ENCODE results near the gene TMEM115. TPM values are rescaled to one million over a fixed set of nuclear protein-coding genes. Genes with fewer than 3 reads are reported as not detected.
A peak's percentile ranks its signal among the peaks of the same experiment; 100 is the strongest.

The TMEM115 gene
- total and polyA plus RNA-seq, 2 of the 4 experiments (the other 2 are of a cell fraction): 35.3 to 47.3 TPM

DNA sequence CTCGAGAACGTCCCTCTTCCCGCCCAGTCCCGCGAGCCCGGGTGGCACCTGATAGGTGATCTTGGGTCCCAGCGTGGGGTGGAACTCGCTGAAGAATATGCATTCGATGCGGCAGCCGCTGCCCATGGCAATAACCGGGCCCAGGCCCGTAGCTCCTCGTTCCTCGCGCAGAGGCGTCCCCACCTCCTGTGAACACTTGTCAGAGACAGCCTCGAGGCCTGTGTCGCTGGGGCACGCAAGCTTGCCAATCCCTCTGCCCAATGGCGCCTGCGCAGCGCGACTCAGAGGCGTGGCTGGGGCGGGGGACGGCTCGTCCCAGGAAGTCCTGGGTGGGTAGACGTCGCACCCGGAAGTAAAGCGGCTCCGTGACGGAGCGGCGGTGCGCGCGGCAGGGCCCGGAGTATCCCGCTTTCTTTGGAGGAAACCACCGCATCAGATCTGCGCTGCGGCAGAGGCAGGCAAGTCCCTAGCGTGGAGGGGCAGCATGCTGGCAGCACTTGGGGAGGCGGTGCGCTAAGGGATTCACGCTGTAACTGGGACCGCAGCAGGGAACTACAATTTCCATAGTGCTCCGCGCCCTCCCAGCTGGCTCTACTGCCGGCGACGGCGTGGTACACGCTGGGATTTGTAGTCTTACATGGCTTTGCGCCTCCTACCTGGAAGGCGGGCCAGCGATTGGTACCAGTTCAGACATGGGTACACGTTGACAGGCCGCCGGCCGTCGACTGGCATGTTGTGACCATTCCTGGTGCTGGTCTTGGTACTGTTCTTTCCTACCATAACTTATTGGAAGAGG is 8.6 kb downstream of the TMEM115 start, which contains the start of the genes CYB561D2 and NPRL2:
TSS of gene CYB561D2 (plus strand) at position 336 of the 796 bp plus-strand sequence. CDS start 572 bp downstream, outside the sequence.
TSS of gene NPRL2 (minus strand) at position 249 of the 796 bp plus-strand sequence. CDS start at position 126, 123 bp downstream.
- peak within 1 kb of the TSS; percentile 93 for H2AFZ ChIP-seq (replicated peaks; ENCODE audit: low read length, poor library complexity)
- H3K9me1 ChIP-seq (ENCODE audit: insufficient read depth, low read length): peaks cover 4% of the 10 kb centered on the region; the same call in 1 of the 2 replicates
- H3K56ac ChIP-seq (ENCODE audit: extremely low read depth, insufficient read depth, low read length): peak within 1 kb of the TSS; percentile 83
- peak within 1 kb of the TSS; percentile 97 for H3K4ac ChIP-seq (ENCODE audit: low read depth, low read length)
- peaks cover 11% of the 10 kb centered on the region for H3K4me1 ChIP-seq (ENCODE audit: control insufficient read depth, insufficient read depth, low read length)
- peaks cover 23 to 48% of the 10 kb centered on the region in 2 experiments for H3K79me1 ChIP-seq (ENCODE audit: low read depth in 1 of 2, low read length in 2 of 2)
- peak within 1 kb of the TSS; percentile 73 for H3K4me3 ChIP-seq (ENCODE audit: insufficient read depth, low read depth, low read length)
- no peaks in the 10 kb centered on the region for H3K27me3 ChIP-seq (ENCODE audit: control insufficient read depth, insufficient read depth, low read length)
- intact Hi-C loops (cut with micrococcal nuclease) (no loop called here), in situ Hi-C loops (cut with MboI; ENCODE audit: low sequenced_read_pairs) (no loop called here), dilution Hi-C loops (cut with HindIII; ENCODE audit: low sequenced_read_pairs, unreplicated experiment) (no loop called here)
- H3K9ac ChIP-seq (ENCODE audit: low read depth, low read length): peak within 1 kb of the TSS; percentile 94
- ChIA-PET POLR2A (ENCODE audit: unreplicated experiment) (interaction anchor here (0.8 kb wide), 1 partner anchor 10 kb away, joined by 4 read pairs; the partner anchor contains the start of gene RASSF1), CTCF (interaction anchor here (1.2 kb wide), 1 partner anchor 191 kb away, joined by 5 read pairs; no protein-coding TSS in a partner anchor)
- peak within 1 kb of the TSS; percentile 90 for H2AK9ac ChIP-seq (replicated peaks; ENCODE audit: low read depth, low read length, poor library complexity)
- peaks cover 23% of the 10 kb centered on the region for H4K20me1 ChIP-seq (ENCODE audit: insufficient read depth, low read length)
- H3K23ac ChIP-seq (ENCODE audit: low read depth, low read length): peak within 1 kb of the TSS; percentile 85
- 2% methylated on average over 31 of the region's 64 CpGs; no CpG with 5 or more reads in 1 of the 2 experiments for WGBS, 2 experiments (ENCODE audit: extremely low coverage in 2 of 2, insufficient read length in 1 of 2)
- H2BK20ac ChIP-seq (ENCODE audit: low read depth, low read length): peak within 1 kb of the TSS; percentile 37; the same call in 1 of the 2 replicates
- H3K4me2 ChIP-seq (ENCODE audit: low read depth, low read length): peak within 1 kb of the TSS; percentile 91
- peak within 1 kb of the TSS; percentile 50; the same call in 1 of the 3 replicates for H2BK15ac ChIP-seq (ENCODE audit: low read depth, low read length)
- H2AK5ac ChIP-seq (ENCODE audit: low read depth, low read length): peak within 1 kb of the TSS; percentile 72
- BruUV-seq (replicated peaks): no TSS peak
- H2BK120ac ChIP-seq (ENCODE audit: low read depth, low read length): peak within 1 kb of the TSS; percentile 87
- H4K8ac ChIP-seq (ENCODE audit: low read depth in 2 of 2, low read length in 2 of 2): peak within 1 kb of the TSS; percentile 72 to 100
- DNase-seq (peak; percentile 90), ATAC-seq (ENCODE audit: low read depth) (peak; percentile 92)
- peak within 1 kb of the TSS; percentile 91 for H3K27ac ChIP-seq (ENCODE audit: insufficient read depth, low read length)
- peak within 1 kb of the TSS; percentile 86 for H3K18ac ChIP-seq (ENCODE audit: low read depth, low read length)
- H2BK5ac ChIP-seq (ENCODE audit: low read depth, low read length, poor library complexity, severe bottlenecking): peak within 1 kb of the TSS; percentile 91
- peak within 1 kb of the TSS; percentile 97 for H4K91ac ChIP-seq (ENCODE audit: insufficient read depth, low read depth, low read length)
- peaks cover 32% of the 10 kb centered on the region for H3K36me3 ChIP-seq (ENCODE audit: control insufficient read depth, insufficient read depth, low read length)
- peak within 1 kb of the TSS; percentile 97 for H3K14ac ChIP-seq (replicated peaks; ENCODE audit: low read depth, low read length)
- H3K9me3 ChIP-seq (ENCODE audit: control insufficient read depth, insufficient read depth, low read length): no peaks in the 10 kb centered on the region
- peak within 1 kb of the TSS; percentile 87 for H4K5ac ChIP-seq (ENCODE audit: low read depth, low read length)
- TF ChIP-seq, protein P1, sequence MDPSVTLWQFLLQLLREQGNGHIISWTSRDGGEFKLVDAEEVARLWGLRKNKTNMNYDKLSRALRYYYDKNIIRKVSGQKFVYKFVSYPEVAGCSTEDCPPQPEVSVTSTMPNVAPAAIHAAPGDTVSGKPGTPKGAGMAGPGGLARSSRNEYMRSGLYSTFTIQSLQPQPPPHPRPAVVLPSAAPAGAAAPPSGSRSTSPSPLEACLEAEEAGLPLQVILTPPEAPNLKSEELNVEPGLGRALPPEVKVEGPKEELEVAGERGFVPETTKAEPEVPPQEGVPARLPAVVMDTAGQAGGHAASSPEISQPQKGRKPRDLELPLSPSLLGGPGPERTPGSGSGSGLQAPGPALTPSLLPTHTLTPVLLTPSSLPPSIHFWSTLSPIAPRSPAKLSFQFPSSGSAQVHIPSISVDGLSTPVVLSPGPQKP (IDR thresholded peaks at IDR 0.05; ENCODE audit: borderline replicate concordance, low read depth, low read length): no peak
- TF ChIP-seq BHLHE40 (IDR thresholded peaks at IDR 0.05; ENCODE audit: low read depth, low read length) (no peak), MAZ (IDR thresholded peaks at IDR 0.05; ENCODE audit: borderline replicate concordance, low read depth, low read length) (peak; percentile 53; the same call in 1 of the 2 replicates), CEBPB (IDR thresholded peaks at IDR 0.05; ENCODE audit: low read depth, low read length) (no peak), MAFK (IDR thresholded peaks at IDR 0.05; ENCODE audit: low read depth, low read length) (no peak), CHD1 (IDR thresholded peaks at IDR 0.05; ENCODE audit: low read depth, low read length) (no peak), MXI1 (IDR thresholded peaks at IDR 0.05; ENCODE audit: borderline replicate concordance, low read depth, low read length) (peak; percentile 26), RCOR1 (IDR thresholded peaks at IDR 0.05; ENCODE audit: insufficient replicate concordance, low read length) (no peak), NFE2L2 (IDR thresholded peaks at IDR 0.05; ENCODE audit: low read depth, low read length) (no peak), RFX5 (IDR thresholded peaks at IDR 0.05; ENCODE audit: low read depth, low read length) (0 out of 2 replicates have a peak, but pooled peaks have one; percentile 4), RAD21 (IDR thresholded peaks at IDR 0.05; ENCODE audit: low read length) (no peak)
- TF ChIP-seq, protein P2, sequence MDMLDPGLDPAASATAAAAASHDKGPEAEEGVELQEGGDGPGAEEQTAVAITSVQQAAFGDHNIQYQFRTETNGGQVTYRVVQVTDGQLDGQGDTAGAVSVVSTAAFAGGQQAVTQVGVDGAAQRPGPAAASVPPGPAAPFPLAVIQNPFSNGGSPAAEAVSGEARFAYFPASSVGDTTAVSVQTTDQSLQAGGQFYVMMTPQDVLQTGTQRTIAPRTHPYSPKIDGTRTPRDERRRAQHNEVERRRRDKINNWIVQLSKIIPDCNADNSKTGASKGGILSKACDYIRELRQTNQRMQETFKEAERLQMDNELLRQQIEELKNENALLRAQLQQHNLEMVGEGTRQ (IDR thresholded peaks at IDR 0.05; ENCODE audit: low read depth, low read length): peak; percentile 14; the same call in 1 of the 2 replicates
- TF ChIP-seq, protein P3, sequence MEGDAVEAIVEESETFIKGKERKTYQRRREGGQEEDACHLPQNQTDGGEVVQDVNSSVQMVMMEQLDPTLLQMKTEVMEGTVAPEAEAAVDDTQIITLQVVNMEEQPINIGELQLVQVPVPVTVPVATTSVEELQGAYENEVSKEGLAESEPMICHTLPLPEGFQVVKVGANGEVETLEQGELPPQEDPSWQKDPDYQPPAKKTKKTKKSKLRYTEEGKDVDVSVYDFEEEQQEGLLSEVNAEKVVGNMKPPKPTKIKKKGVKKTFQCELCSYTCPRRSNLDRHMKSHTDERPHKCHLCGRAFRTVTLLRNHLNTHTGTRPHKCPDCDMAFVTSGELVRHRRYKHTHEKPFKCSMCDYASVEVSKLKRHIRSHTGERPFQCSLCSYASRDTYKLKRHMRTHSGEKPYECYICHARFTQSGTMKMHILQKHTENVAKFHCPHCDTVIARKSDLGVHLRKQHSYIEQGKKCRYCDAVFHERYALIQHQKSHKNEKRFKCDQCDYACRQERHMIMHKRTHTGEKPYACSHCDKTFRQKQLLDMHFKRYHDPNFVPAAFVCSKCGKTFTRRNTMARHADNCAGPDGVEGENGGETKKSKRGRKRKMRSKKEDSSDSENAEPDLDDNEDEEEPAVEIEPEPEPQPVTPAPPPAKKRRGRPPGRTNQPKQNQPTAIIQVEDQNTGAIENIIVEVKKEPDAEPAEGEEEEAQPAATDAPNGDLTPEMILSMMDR (conservative IDR thresholded peaks at IDR 0.05; ENCODE audit: low read depth, low read length): no peak
